HEK293T (cell line): Measurements from ENCODE around the gene PAK1IP1.

Experiments
- FOXM1 ChIP-seq: fragments of 450-650 bp; IDR thresholded peaks from 2 replicates; pipeline ENCODE4 v1.6.1; 2017; ENCODE audit warnings: mild to moderate bottlenecking, borderline replicate concordance
- NFRKB ChIP-seq: fragments of 450-650 bp; IDR thresholded peaks from 2 replicates; pipeline ENCODE4 v1.6.1; 2016; ENCODE audit warnings: mild to moderate bottlenecking, moderate library complexity

DNA sequence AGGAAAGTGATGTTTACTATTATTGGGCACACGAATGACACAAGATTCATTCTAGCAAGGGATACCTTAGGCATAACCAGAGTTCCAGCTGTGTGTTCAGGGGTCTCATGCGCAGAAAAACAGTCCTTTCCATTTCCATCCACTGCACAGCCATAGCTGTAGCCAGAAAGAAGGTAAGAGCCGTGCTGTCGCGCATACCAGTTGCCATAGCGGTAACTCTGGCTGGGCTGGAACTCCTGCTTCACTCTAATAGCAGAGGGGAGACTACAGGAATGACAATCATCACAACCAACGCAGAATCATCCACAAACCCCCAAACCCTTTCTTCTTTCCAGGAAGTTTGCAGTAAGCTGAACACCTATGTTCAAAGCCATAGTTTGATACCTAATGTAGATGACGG, 7.9 kb upstream of the PAK1IP1 start:
- TF ChIP-seq NFRKB (no peak), FOXM1 (no peak)
